ENCODE results near the gene ATP2C1.
A peak's percentile ranks its signal among the peaks of the same experiment; 100 is the strongest.
"Not testable (repeated sequence)": the region's sequence is repeated elsewhere in the genome, so short reads cannot be mapped to it uniquely, and the experiment has no call there.

Gene ATP2C1

GRCh38 chr3:130972592-130972991 lies 78.7 kb downstream of the ATP2C1 start:
- intact Hi-C loops (cut with DNase I); DNase-seq: not testable (repeated sequence)

- no peak for DNase-seq
- intact Hi-C loops (cut with DNase I), result no loop called here
These were observed 79.5 kb downstream of the ATP2C1 start for GRCh38 chr3:130973406-130973805.

- DNase-seq, result no peak
- intact Hi-C loops (cut with DNase I), result no loop called here
These were observed 80.3 kb downstream of the ATP2C1 start for GRCh38 chr3:130974201-130974600.

GRCh38 chr3:130975251-130975650 lies 81.4 kb downstream of the ATP2C1 start:
- intact Hi-C loops (cut with DNase I), result no loop called here
- no peak for DNase-seq

- no peak for DNase-seq
- intact Hi-C loops (cut with DNase I), result no loop called here
These were observed 82.8 kb downstream of the ATP2C1 start for GRCh38 chr3:130976706-130977105.

GRCh38 chr3:130979117-130979516 lies 85.2 kb downstream of the ATP2C1 start:
- intact Hi-C loops (cut with DNase I), result no loop called here
- no peak for DNase-seq

GRCh38 chr3:130981469-130981868 lies 87.6 kb downstream of the ATP2C1 start:
- intact Hi-C loops (cut with DNase I), result no loop called here
- no peak for DNase-seq

- intact Hi-C loops (cut with DNase I), result no loop called here
- DNase-seq, result no peak
These were observed 96.4 kb downstream of the ATP2C1 start for GRCh38 chr3:130990282-130990681.

- intact Hi-C loops (cut with DNase I), result no loop called here
- no peak for DNase-seq
These were observed 97.2 kb downstream of the ATP2C1 start for GRCh38 chr3:130991126-130991525.

- intact Hi-C loops (cut with DNase I), result no loop called here
- no peak for DNase-seq
These were observed 98.5 kb downstream of the ATP2C1 start for GRCh38 chr3:130992344-130992743.

GRCh38 chr3:130997289-130997688 lies 103.4 kb downstream of the ATP2C1 start:
- DNase-seq, result no peak
- intact Hi-C loops (cut with DNase I), result no loop called here

GRCh38 chr3:131001071-131001470 lies 107.2 kb downstream of the ATP2C1 start:
- no peak for DNase-seq

GRCh38 chr3:131004603-131005002 lies 110.7 kb downstream of the ATP2C1 start:
- intact Hi-C loops (cut with DNase I), result no loop called here
- DNase-seq, result no peak

More at GRCh38 chr3:131001071-131001470, 107.2 kb downstream of the ATP2C1 start:
- intact Hi-C loops (cut with DNase I), result no loop called here

- DNase-seq, result no peak
- intact Hi-C loops (cut with DNase I), result no loop called here
These were observed 113.4 kb downstream of the ATP2C1 start for GRCh38 chr3:131007256-131007655.

- intact Hi-C loops (cut with DNase I), result no loop called here
- no peak for DNase-seq
These were observed 113.9 kb downstream of the ATP2C1 start for GRCh38 chr3:131007782-131008181.

GRCh38 chr3:131008326-131008725 lies 114.4 kb downstream of the ATP2C1 start:
- DNase-seq, result no peak
- intact Hi-C loops (cut with DNase I), result no loop called here

GRCh38 chr3:131009698-131010097 lies 115.8 kb downstream of the ATP2C1 start:
- intact Hi-C loops (cut with DNase I), result no loop called here
- no peak for DNase-seq

- no peak for DNase-seq
- intact Hi-C loops (cut with DNase I), result no loop called here
These were observed 125.1 kb downstream of the ATP2C1 start for GRCh38 chr3:131018970-131019369.

GRCh38 chr3:131020122-131020693 lies 126.3 kb downstream of the ATP2C1 start:
- intact Hi-C loops (cut with DNase I), result loop anchor here (5.0 kb wide), 1 partner anchor 123 kb away; no protein-coding TSS in a partner anchor
- DNase-seq, result no peak

GRCh38 chr3:131025539-131025938 lies 131.7 kb downstream of the ATP2C1 start:
- intact Hi-C loops (cut with DNase I), result loop anchor here (5.0 kb wide), 1 partner anchor 477 kb away; the partner anchor contains the start of gene MRPL3
- no peak for DNase-seq

GRCh38 chr3:131026321-131027151 lies 132.7 kb downstream of the ATP2C1 start, which contains the start of the genes ASTE1 and NEK11:
ASTE1 (minus strand) TSS chr3:131026825; CDS start chr3:131025306, 1,519 bp downstream.
NEK11 (plus strand) TSS chr3:131026877; CDS start chr3:131029709, 2,832 bp downstream.
- peak; percentile 83 to 98 (median 90) for DNase-seq
- intact Hi-C loops (cut with DNase I), result loop anchor here (5.0 kb wide), 1 partner anchor 476 kb away; the partner anchor contains the start of gene MRPL3

- intact Hi-C loops (cut with DNase I), result loop anchor here (5.0 kb wide), 1 partner anchor 473 kb away; the partner anchor contains the start of gene MRPL3
- DNase-seq, result no peak
These were observed 135.0 kb downstream of the ATP2C1 start for GRCh38 chr3:131028844-131029243.

All from posterior cingulate gyrus (tissue), 11 donors.